Neutrophil (primary cell): Measurements from ENCODE around the gene RARB.

ENCODE experiments used
- H3K27ac ChIP-seq: fragments of 200-600 bp; sonication (generic); 2 replicates; pipeline ENCODE4 v1.5.1; 2016; ENCODE audit warnings: mild to moderate bottlenecking, moderate library complexity
- H3K27me3 ChIP-seq: fragments of 200-600 bp; sonication (generic); 2 replicates; pipeline ENCODE4 v1.6.0; 2016; ENCODE audit warnings: mild to moderate bottlenecking
- H3K36me3 ChIP-seq: fragments of 200-600 bp; sonication (generic); 2 replicates; pipeline ENCODE4 v1.5.1; 2017
- H3K4me1 ChIP-seq, 2 experiments: fragments of 200-600 bp in 1 of 2; sonication (generic) in 1 of 2; 1 replicate in 1 of 2; 2 replicates in 1 of 2; pipeline versions ENCODE4 v1.5.1 to v1.6.1; 2013 to 2016; ENCODE audit warnings: low read depth in 1 of 2, low read length in 1 of 2, mild to moderate bottlenecking in 1 of 2, moderate library complexity in 1 of 2; ENCODE audit not compliant: control insufficient read depth in 1 of 2, insufficient read depth in 1 of 2
- H3K4me3 ChIP-seq, 2 experiments: fragments of 200-600 bp in 1 of 2; sonication (generic) in 1 of 2; 1 replicate in 1 of 2; 2 replicates in 1 of 2; pipeline ENCODE4 v1.5.1; 2013 to 2016; ENCODE audit warnings: low read depth in 1 of 2, low read length in 1 of 2, mild to moderate bottlenecking in 1 of 2, moderate library complexity in 1 of 2
- H3K9me3 ChIP-seq: fragments of 200-600 bp; sonication (generic); 2 replicates; pipeline ENCODE4 v1.5.1; 2016
- TF ChIP-seq, protein P1 (sequence below): fragments of 200-600 bp; sonication (generic); IDR thresholded peaks from 2 replicates; pipeline ENCODE4 v1.5.1; 2016; ENCODE audit warnings: antibody characterized with exemption

RARB gene

DNA sequence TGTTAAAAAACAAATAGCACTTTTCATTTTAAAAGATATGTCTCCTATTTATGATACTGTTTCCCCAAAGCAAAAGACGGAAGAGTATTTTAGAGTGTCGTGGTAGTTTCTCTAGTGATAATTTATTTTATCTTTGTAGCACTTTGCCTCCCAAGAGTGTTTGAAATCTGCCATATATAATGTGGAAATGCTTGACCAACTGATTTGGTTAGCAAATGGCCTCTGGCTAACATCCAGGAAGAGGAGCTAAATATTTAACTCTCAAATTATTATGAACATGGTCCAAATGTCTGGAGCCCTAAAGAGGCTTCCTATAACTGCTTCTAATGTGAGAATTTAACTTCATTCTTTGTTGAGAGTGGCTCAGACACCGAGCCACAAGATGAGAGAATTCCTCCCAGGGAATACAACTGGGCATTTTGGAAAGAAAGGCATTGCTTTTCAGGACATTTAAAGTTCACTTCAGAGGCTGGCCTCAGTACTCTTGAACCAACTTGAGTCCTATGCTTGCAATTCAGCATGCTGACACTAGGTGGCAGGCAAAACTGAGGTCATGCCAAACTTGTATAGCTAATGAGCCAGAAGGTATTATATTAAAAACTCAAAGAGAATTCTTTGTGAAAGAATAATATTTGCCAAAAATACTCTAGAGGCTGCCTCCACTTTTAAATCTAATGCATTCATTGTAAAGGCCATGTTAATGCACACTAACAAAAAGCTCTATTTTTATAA is 104.5 kb downstream of the RARB start:
- no peak overlapping the region for H3K4me3 ChIP-seq
- H3K27ac ChIP-seq = no peak overlapping the region
- TF ChIP-seq, protein P1, sequence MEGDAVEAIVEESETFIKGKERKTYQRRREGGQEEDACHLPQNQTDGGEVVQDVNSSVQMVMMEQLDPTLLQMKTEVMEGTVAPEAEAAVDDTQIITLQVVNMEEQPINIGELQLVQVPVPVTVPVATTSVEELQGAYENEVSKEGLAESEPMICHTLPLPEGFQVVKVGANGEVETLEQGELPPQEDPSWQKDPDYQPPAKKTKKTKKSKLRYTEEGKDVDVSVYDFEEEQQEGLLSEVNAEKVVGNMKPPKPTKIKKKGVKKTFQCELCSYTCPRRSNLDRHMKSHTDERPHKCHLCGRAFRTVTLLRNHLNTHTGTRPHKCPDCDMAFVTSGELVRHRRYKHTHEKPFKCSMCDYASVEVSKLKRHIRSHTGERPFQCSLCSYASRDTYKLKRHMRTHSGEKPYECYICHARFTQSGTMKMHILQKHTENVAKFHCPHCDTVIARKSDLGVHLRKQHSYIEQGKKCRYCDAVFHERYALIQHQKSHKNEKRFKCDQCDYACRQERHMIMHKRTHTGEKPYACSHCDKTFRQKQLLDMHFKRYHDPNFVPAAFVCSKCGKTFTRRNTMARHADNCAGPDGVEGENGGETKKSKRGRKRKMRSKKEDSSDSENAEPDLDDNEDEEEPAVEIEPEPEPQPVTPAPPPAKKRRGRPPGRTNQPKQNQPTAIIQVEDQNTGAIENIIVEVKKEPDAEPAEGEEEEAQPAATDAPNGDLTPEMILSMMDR = peak; percentile 35
- H3K36me3 ChIP-seq = no peaks in the 10 kb centered on the region
- no peaks in the 10 kb centered on the region for H3K4me1 ChIP-seq
- H3K27me3 ChIP-seq = no peaks in the 10 kb centered on the region
- no peaks in the 10 kb centered on the region for H3K9me3 ChIP-seq

DNA sequence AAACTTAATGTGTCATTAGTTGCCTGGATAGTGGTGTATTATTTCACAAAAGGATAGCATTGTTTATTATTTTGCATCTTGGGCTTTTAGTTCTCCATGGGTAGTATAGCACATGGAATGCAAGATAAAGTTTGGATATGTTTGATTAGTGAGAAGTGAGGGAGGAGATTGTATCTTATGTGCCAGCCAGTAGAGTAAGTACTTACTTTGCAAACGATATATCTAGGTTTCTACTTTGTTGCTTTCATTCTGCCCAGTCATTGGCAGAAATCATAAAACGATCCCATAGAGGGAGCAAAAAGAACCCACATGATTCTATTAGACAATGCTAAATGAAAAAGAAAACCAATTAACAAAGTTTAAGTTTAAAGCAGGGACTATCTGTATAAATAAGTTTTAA is 105.3 kb downstream of the RARB start:
- Histone ChIP-seq H3K36me3 (no peaks in the 10 kb centered on the region), H3K4me3 (no peak overlapping the region), H3K27me3 (no peaks in the 10 kb centered on the region), H3K4me1 (no peaks in the 10 kb centered on the region), H3K9me3 (no peaks in the 10 kb centered on the region), H3K27ac (no peak overlapping the region)
- TF ChIP-seq, protein P1 = no peak

DNA sequence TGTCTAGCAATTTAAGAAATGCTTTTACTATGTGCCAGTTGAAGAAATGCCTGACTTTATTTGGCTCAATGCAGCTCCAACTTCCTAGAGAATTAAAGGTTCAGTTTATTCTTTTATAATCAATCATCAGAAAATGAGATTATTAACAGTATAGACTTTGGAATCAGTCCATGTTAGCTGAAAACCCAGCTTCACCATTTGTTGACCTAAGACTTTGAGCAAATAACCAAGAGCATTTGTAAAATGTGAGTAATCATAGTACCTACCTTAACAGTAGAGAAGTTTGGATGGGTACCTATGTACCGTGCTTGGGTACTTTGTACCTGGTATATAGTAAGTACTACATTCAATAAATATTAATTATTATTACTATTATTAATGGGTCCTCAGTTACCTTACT is 105.9 kb downstream of the RARB start:
- Histone ChIP-seq H3K27ac (no peak overlapping the region), H3K9me3 (no peaks in the 10 kb centered on the region), H3K27me3 (no peaks in the 10 kb centered on the region), H3K4me1 (no peaks in the 10 kb centered on the region), H3K4me3 (no peak overlapping the region), H3K36me3 (no peaks in the 10 kb centered on the region)
- TF ChIP-seq, protein P1 = no peak

DNA sequence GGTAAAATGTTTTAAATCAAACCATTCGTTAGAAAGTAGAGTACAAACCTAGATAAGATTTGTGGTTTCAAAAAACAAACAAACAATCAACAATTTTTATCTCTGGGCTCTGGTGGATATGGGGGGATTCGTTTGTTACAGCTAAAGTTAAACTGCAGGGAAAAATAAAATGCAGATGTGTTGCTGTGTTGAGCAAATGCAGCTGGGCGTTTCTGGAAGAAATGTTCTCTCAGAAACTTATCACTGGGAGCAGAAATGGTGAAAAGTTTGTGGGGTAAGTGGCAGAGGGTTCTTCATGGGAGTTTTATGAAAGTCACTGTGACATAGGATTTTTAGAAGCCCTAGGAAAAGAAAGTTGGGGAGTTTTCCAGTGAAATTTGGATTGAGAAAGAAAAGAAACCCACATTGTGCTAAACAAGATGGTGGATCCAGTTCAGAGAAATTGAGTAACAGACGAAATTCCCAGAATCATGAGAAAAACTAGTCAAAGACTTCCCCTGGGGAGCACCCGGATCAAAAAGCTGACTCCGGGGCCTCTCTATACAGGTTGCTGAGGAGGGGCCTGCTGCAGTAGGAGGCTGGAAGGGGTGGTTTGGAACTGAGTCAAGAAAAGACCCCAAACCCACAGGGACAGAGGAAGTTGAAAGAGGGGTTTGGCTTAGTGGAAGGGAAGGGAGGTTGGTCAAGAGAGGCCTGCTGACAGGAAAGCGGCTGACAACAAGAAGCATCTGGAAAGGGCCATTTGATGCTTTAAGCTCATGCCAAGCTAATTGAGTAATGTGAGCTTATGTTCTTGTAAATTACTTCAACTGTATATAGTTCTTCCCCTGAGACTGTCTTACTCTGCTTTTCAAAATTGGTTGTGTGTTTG is 108.7 kb downstream of the RARB start:
- Histone ChIP-seq H3K27me3 (no peaks in the 10 kb centered on the region), H3K4me1 (no peaks in the 10 kb centered on the region), H3K27ac (no peak overlapping the region), H3K4me3 (no peak overlapping the region), H3K36me3 (no peaks in the 10 kb centered on the region), H3K9me3 (no peaks in the 10 kb centered on the region)
- TF ChIP-seq, protein P1 = no peak

DNA sequence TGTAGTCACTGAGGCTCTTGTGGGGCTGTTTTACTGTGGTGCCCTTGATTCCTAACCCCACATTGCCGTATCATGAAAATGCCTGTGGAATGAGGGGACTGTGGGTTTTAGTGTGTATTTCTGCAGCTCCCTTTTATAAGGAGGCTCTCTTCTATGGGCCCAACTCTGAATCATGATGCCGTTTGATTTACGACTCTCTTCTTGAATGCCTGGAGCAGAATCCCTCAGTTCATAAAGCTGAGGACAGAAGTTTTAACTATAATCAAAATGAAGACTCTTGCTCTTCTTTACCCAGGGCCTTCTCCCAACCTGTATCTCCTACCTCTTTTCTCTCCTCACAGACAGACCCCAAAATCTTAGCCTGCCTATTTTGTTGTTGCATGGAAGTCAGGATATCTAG is 109.5 kb downstream of the RARB start:
- TF ChIP-seq, protein P1 = no peak
- Histone ChIP-seq H3K27ac (no peak overlapping the region), H3K4me1 (no peaks in the 10 kb centered on the region), H3K9me3 (no peaks in the 10 kb centered on the region), H3K27me3 (no peaks in the 10 kb centered on the region), H3K4me3 (no peak overlapping the region), H3K36me3 (no peaks in the 10 kb centered on the region)
